ENCODE results near the gene PTK6.

DNA sequence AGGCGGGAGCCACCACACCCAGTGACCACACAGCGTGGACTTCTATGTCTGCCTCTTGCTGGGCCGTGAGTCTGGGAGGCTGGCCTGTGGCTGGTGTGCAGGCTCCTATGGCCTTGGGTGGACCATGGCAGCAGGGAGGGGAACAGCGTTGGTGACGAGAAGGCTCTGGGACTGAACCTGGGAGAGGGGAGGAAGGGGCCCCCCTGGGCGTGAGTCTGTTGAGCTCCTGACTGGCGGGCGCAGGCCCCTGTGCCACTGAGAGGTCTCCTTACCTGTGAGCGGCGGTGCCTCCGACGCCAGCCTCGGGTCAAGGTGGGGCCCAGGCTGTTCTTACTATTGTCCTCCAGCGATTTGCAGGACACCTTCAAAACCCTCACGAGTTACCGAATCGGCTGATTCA, 49.6 kb upstream of the PTK6 start:
- TF ChIP-seq POLR2A (IDR thresholded peaks at IDR 0.05) (no peak), CTCF (IDR thresholded peaks at IDR 0.05) (no peak)

Measured in testis (tissue), 2 donors.